ENCODE measurements around the gene UPF1.

UPF1 gene

DNA sequence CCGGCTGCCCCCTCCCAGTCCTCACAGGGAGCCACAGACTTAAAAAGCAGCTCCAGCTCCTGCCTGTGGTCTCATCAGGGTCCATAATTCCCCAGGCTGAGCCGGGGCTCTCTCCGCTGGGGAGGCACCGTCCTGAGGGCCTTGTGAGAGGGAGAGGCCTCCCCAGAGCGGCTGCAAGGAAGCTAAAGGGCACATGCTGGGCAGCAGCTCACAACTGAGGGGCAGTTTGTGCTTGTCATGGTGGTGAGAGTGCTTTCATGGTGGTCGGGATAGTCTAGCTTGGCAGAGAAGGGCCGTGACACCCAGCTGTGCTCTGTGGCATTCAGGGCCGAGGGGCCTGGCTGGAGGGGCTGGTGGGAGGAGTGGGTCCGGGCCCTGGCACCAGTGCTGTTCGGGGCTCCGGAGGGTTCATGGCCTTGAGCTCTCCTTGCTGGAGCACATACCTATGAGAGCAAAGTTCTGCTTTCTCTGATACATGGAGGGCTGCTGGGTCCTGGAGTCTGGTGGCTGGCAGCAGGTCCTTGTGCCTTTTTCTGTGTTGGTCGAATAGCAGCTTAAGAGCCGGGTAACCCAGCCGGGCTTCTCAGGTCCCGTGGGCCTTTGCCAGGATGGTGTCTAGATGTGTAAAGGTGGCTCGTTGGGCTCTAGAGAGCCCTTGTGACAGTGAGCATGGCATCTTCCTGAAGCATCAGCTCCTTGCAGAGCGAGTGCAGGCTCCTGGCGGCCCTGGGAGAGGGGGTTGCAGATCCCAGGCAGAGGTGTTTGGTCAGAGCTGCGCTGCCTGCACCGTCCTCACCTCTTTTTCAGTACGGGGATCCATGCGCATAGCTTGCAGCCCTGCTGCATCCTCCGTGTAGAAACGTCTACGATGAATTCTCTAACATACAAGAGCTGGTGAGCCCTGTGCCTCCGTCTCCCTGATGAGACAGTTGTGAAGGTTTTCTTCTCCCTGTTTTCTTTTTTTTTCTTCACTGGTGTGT, 8.8 kb downstream of the UPF1 start:
- no peak for DNase-seq (ENCODE audit: low read depth)

DNA sequence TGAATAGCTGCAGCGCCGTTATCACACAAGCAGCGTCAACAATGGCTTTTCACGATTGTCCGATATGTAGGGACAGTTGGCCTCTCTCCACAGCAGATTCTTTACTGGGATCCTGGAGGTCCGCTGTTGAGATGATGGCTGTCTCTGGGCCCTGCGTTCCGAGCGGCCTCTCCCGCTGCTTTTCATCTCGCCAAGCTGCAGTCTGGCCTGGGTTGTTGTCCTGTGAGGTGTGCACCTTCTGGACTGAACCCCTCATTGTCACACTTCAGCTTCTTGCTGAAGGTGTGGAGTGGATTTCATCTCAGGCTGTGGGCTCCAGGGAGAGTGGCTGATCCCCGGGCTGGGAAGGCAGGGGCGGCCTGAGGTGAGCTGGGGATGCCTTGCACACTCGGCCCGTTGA, 9.6 kb downstream of the UPF1 start:
- DNase-seq (ENCODE audit: low read depth): no peak

DNA sequence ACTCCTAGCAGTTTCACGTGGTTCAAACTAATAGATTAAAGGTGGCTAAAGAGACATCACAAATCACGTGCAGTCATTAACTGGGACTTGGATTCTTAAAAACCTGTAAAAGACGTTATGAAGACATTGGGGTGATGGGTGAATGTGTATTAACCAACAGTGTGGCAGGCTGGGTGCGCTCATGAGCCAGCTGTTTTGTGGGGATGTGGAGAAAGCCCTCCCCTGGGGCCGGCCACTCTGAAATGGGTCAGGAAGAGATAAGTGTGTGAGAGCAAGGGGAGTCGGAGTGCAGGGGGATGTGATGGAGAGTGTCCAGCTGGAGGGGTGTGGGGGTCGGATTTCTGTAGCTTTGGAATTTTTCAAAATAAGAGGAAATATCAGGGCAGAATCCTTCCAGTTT, 10.4 kb downstream of the UPF1 start:
- no peak for DNase-seq (ENCODE audit: low read depth)

- no peak for DNase-seq (ENCODE audit: low read depth)
These were observed 12.2 kb downstream of the UPF1 start for GRCh38 chr19:18843960-18844359.

GRCh38 chr19:18844806-18845329, 13.1 kb downstream of the UPF1 start:
- DNase-seq (ENCODE audit: low read depth): no peak

DNA sequence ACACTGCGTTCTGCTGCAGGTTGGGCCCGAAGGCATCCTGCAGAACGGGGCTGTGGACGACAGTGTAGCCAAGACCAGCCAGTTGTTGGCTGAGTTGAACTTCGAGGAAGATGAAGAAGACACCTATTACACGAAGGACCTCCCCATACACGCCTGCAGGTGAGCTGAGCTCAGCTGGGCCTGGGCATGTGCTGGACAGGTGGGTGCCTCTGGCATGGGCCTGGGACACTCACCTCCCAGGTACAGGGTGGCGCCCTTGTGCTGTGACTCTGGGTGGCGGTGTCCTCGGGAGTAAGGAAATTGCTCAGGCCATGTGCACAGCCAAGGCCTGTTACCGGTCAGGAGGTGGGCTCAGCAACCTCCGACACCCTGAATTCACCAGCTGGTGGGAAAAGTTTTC, 14.2 kb downstream of the UPF1 start:
- no peak for DNase-seq (ENCODE audit: low read depth)

GRCh38 chr19:18846862-18847548, 15.2 kb downstream of the UPF1 start:
- DNase-seq (ENCODE audit: low read depth): peak; percentile 59

- no peak for DNase-seq (ENCODE audit: low read depth)
These were observed 16.0 kb downstream of the UPF1 start for GRCh38 chr19:18847549-18848463.

DNA sequence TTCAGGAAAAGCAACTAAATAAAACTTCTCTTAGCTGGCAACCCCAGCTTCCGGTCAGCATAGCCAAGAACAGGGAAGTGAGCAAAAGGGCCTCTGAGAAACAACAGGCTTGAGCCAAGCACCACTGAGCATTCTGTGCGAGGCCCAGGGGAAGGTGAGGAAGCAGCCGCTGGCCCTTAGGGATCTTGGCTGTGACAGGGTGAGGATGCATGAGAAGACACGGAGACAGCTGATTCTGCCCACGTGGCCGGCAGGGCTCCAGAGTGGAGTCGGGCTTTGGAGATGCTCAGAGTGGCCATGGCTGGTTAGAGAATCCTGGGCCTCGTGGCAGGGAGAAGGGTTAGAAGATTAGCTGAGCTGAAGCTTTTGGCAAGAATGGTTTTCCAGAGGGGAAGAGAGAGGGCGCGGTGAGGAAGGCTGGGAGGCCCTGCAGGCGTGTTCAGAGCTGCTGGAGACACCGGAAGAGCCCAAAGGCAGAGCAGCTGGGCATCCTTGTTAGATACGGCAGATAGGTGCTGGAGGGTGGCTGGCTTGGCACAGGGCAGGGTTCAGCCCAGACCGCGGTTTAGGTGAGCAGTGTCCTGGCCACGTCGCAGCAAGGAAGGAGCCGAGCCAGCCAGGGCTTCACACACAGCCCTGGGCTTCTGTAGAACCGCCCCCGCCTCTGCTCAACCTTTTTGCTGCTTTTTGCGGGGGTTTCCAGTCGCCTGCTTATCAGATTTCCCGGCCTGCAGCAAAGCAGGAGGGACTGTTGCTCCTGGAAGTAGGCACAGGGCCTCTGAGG, 17.3 kb downstream of the UPF1 start:
- no peak for DNase-seq (ENCODE audit: low read depth)

- no peak for DNase-seq (ENCODE audit: low read depth)
These were observed 18.2 kb downstream of the UPF1 start for GRCh38 chr19:18849838-18850400.

DNA sequence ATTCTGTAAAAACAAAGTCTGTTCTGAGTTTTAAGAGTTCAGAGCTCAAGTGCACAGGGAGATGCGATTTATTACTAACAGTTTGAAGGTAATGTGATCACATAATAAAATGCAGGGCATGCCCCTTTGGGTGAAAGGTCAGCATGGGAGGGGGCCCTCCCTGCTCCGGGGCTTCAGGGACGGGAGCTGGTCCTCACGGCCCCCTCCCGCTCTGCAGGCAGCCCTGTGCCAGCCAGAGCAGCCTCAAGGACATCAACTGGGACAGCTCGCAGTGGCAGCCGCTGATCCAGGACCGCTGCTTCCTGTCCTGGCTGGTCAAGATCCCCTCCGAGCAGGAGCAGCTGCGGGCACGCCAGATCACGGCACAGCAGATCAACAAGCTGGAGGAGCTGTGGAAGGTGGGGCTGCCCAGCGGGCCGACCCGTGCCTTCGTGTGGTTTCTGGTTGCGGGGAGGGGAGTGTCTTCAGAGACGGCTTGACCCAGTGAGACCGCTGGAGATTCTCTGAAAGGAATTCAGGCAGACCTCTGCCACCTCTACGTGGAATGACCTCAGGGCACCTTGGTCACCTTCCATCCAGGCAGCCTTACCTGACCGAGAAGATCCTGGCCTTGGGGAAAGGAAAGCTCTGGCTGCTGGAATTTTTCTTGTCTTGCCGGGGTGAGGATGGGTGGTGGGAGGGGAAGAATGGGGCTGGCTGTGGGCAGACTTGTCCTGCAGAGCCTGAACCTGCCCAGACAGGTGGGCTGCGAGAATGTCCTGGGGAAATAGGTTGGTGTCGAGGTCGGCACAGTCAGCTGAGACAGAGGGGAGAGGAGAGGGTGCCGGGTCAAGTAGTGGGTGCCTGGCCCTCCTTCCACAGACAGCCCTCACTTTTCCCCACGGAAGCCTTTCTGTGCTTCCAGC, 19.0 kb downstream of the UPF1 start:
- DNase-seq (ENCODE audit: low read depth): no peak

GRCh38 chr19:18851673-18852325, 20.0 kb downstream of the UPF1 start:
- DNase-seq (ENCODE audit: low read depth): no peak

GRCh38 chr19:18852648-18853047, 20.9 kb downstream of the UPF1 start:
- DNase-seq (ENCODE audit: low read depth): no peak

- DNase-seq (ENCODE audit: low read depth): no peak
These were observed 22.1 kb downstream of the UPF1 start for GRCh38 chr19:18853755-18854427.

GRCh38 chr19:18854982-18855381, 23.2 kb downstream of the UPF1 start:
- no peak for DNase-seq (ENCODE audit: low read depth)

- no peak for DNase-seq (ENCODE audit: low read depth)
These were observed 24.1 kb downstream of the UPF1 start for GRCh38 chr19:18855647-18856384.

DNA sequence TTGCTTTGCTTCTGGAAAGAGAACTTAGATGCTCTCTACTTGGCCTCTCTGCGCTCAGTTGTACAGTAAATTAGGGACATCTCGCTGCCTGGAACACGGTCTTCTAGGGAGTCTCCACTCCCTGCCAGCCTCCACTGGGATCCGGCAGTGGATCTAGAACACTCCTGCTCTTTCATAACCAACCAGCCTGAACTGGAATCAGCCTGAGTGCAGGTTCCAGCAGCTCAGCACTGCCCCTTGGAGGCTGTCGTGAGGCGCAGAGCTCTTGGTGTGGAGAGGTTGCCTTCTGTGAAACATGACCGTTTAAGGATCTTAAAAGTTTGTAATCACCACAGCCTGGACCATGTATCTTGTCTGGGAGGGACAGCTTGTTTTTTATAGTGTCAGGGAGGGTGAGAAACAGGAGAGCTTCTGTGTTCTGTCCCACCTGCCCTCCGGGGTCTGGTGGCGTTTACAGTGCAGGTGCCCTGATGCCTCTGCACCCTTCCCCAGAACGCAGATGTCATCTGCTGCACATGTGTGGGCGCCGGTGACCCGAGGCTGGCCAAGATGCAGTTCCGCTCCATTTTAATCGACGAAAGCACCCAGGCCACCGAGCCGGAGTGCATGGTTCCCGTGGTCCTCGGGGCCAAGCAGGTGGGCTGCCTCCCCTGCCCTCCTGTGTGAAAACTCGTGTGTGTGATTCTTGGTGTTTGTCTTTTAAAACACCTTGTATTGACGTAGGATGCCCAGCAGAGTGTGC, 24.8 kb downstream of the UPF1 start:
- DNase-seq (ENCODE audit: low read depth): no peak

All from activated T-cell treated with anti-CD3 and anti-CD28 coated beads for 1 hour (primary cell).